Endodermal cell (in vitro differentiated cells): ENCODE data around the gene ZNF516. TPM values are rescaled to one million over a fixed set of nuclear protein-coding genes. Genes with fewer than 3 reads are reported as not detected.
A peak's percentile ranks its signal among the peaks of the same experiment; 100 is the strongest.

Experiments used
- DNase-seq: peaks from one replicate; pipeline ENCODE4 v3.0.0-alpha.2; 2017
- H3K27ac ChIP-seq: 2 replicates; pipeline ENCODE4 v1.5.1; 2013; ENCODE audit warnings: mild to moderate bottlenecking, low read depth, low read length, moderate library complexity
- H3K27me3 ChIP-seq: 2 replicates; pipeline ENCODE4 v1.6.1; 2013; ENCODE audit warnings: mild to moderate bottlenecking, low read length, moderate library complexity; ENCODE audit not compliant: insufficient read depth, control insufficient read depth, poor library complexity, severe bottlenecking
- H3K36me3 ChIP-seq: 2 replicates; pipeline ENCODE4 v1.7.0; 2013; ENCODE audit warnings: mild to moderate bottlenecking, low read length, moderate library complexity; ENCODE audit not compliant: control insufficient read depth, insufficient read depth
- H3K4me1 ChIP-seq: one replicate; pipeline ENCODE4 v1.7.0; 2013; ENCODE audit warnings: low read length; ENCODE audit not compliant: control insufficient read depth, insufficient read depth
- H3K4me3 ChIP-seq: 2 replicates; pipeline ENCODE4 v1.5.1; 2013; ENCODE audit warnings: mild to moderate bottlenecking, low read length, moderate library complexity
- H3K9ac ChIP-seq: 2 replicates; pipeline ENCODE4 v1.6.1; 2013; ENCODE audit warnings: mild to moderate bottlenecking, low read length, moderate library complexity; ENCODE audit not compliant: poor library complexity, severe bottlenecking; ENCODE audit errors: extremely low read depth
- H3K9me3 ChIP-seq: 2 replicates; pipeline ENCODE4 v1.6.1; 2013; ENCODE audit warnings: mild to moderate bottlenecking, low read length, moderate library complexity; ENCODE audit not compliant: control insufficient read depth
- H3K27ac Mint-ChIP-seq: 2 replicates; pipeline ENCODE4 v1.8.0; 2020; ENCODE audit warnings: mixed read lengths
- H3K27me3 Mint-ChIP-seq: 2 replicates; pipeline ENCODE4 v1.8.0; 2021; ENCODE audit warnings: mild to moderate bottlenecking, mixed read lengths; ENCODE audit not compliant: insufficient read depth
- H3K36me3 Mint-ChIP-seq: 2 replicates; pipeline ENCODE4 v1.8.0; 2020; ENCODE audit warnings: low read depth, mixed read lengths
- H3K4me1 Mint-ChIP-seq: 2 replicates; pipeline ENCODE4 v1.8.0; 2020; ENCODE audit warnings: mixed read lengths
- H3K4me3 Mint-ChIP-seq: 2 replicates; pipeline ENCODE4 v1.8.0; 2020; ENCODE audit warnings: mild to moderate bottlenecking, moderate library complexity, mixed read lengths
- H3K9me3 Mint-ChIP-seq: 2 replicates; pipeline ENCODE4 v1.8.0; 2020; ENCODE audit warnings: mild to moderate bottlenecking, mixed read lengths
- WGBS, 2 experiments: methylation state at CpG; one replicate each; pipeline versions ENCODE4 v1.1.5 to v1.1.7; 2013; ENCODE audit warnings: missing lambda C conversion rate in 2 of 2, mixed read lengths in 1 of 2; ENCODE audit not compliant: insufficient coverage in 1 of 2, insufficient read length in 1 of 2; 5-methylcytosine and 5-hydroxymethylcytosine counted together
- total RNA-seq, 2 donors: library from RNA; stranded (reverse); fragmentation: NEBNext Ultra II Directional in 1 of 2; extraction: Animal tissue kit (Norgen Biotek cat#: 25700) in 1 of 2; gene quantifications; 2 replicates in 1 of 2; 3 replicates in 1 of 2; pipeline ENCODE4 v1.2.1, GENCODE V29; 2021
- TF ChIP-seq, protein P1 (sequence below): fragments of 200-600 bp; sonication (generic); conservative IDR thresholded peaks from 2 replicates; pipeline ENCODE4 v1.5.0; 2021; ENCODE audit warnings: antibody characterized with exemption, mild to moderate bottlenecking

The ZNF516 gene
- total RNA-seq, 2 donors from 2014 or later, result 60.2 to 77.9 TPM

DNA sequence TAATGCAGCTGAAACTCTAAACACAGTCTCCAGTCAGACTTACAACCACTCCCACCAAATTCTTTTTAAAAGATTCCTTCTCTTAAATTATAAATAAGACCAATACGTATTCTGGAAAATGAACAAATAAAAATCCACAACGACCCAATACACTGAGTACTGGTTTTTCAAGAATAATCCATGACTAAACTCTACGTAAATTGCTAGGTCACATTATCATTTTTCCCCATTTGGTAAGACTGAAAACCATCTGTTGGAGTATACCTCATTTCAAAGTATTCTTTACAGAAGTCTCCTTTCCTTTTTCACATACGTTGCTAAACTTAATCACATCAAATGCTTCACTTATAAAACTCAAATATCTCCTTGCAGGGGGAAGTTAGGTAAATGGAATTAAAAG lies 6.0 kb downstream of the ZNF516 start:
- 86 to 87% methylated on average over 3 of the region's 4 CpGs for WGBS, 2 experiments

GRCh38 chr18:76488190-76488589 lies 6.9 kb downstream of the ZNF516 start:
- Mint-ChIP-seq H3K36me3 (peaks cover 7% of the 10 kb centered on the region), H3K9me3 (no peaks in the 10 kb centered on the region), H3K4me3 (no peak overlapping the region), H3K27ac (peak overlapping the region; percentile 4), H3K27me3 (peaks cover 4% of the 10 kb centered on the region), H3K4me1 (peaks cover 53% of the 10 kb centered on the region)
- 76 to 77% methylated on average over 8 to 9 of the region's 9 CpGs for WGBS, 2 experiments
- H3K9ac ChIP-seq, result no peak overlapping the region
- TF ChIP-seq, protein P1, sequence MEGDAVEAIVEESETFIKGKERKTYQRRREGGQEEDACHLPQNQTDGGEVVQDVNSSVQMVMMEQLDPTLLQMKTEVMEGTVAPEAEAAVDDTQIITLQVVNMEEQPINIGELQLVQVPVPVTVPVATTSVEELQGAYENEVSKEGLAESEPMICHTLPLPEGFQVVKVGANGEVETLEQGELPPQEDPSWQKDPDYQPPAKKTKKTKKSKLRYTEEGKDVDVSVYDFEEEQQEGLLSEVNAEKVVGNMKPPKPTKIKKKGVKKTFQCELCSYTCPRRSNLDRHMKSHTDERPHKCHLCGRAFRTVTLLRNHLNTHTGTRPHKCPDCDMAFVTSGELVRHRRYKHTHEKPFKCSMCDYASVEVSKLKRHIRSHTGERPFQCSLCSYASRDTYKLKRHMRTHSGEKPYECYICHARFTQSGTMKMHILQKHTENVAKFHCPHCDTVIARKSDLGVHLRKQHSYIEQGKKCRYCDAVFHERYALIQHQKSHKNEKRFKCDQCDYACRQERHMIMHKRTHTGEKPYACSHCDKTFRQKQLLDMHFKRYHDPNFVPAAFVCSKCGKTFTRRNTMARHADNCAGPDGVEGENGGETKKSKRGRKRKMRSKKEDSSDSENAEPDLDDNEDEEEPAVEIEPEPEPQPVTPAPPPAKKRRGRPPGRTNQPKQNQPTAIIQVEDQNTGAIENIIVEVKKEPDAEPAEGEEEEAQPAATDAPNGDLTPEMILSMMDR, result no peak
- no peak overlapping the region for H3K27ac ChIP-seq
- H3K4me1 ChIP-seq, result peaks cover 2% of the 10 kb centered on the region
- peak; percentile 45 for DNase-seq
- H3K4me3 ChIP-seq, result no peak overlapping the region
- no peaks in the 10 kb centered on the region for H3K27me3 ChIP-seq
- H3K9me3 ChIP-seq, result no peaks in the 10 kb centered on the region
- H3K36me3 ChIP-seq, result no peaks in the 10 kb centered on the region

More for the DNA sequence above, 6.0 kb downstream of the ZNF516 start:
- peaks cover 1% of the 10 kb centered on the region for H3K36me3 Mint-ChIP-seq
- Histone ChIP-seq H3K4me3 (peak overlapping the region; percentile 90), H3K27ac (no peak overlapping the region), H3K36me3 (no peaks in the 10 kb centered on the region), H3K9ac (no peak overlapping the region), H3K4me1 (peaks cover 2% of the 10 kb centered on the region), H3K27me3 (no peaks in the 10 kb centered on the region), H3K9me3 (no peaks in the 10 kb centered on the region)
- TF ChIP-seq, protein P1, result no peak
- peaks cover 53% of the 10 kb centered on the region for H3K4me1 Mint-ChIP-seq
- DNase-seq, result no peak
- H3K4me3 Mint-ChIP-seq, result no peak overlapping the region
- peaks cover 4% of the 10 kb centered on the region for H3K27me3 Mint-ChIP-seq
- no peaks in the 10 kb centered on the region for H3K9me3 Mint-ChIP-seq
- no peak overlapping the region for H3K27ac Mint-ChIP-seq

DNA sequence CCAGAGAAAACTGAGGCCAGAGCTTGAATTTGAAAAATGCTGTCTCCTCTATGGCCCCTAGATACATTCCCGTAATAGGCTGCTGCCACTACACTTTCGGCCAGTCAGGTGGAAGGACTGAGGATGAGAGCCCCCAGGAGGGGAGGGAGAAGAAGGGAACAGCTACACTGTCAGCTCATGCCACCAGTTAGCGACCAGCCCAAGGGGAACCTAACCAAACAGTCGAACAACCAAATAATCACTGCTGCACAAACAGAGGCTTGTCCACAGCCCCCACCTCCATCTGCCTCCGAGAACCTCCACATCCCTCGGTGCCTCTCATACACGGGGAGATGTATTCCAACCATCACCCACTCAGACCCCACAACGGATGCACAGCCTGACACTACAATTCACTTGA lies 7.3 kb downstream of the ZNF516 start:
- TF ChIP-seq, protein P1, result no peak
- H3K27ac ChIP-seq, result no peak overlapping the region
- H3K36me3 Mint-ChIP-seq, result peaks cover 8% of the 10 kb centered on the region
- peak; percentile 72 for DNase-seq
- no peak overlapping the region for H3K4me3 Mint-ChIP-seq
- peaks cover 4% of the 10 kb centered on the region for H3K27me3 Mint-ChIP-seq
- H3K9me3 ChIP-seq, result no peaks in the 10 kb centered on the region
- H3K27ac Mint-ChIP-seq, result peak overlapping the region; percentile 4
- no peak overlapping the region for H3K4me3 ChIP-seq
- no peaks in the 10 kb centered on the region for H3K9me3 Mint-ChIP-seq
- H3K4me1 ChIP-seq, result peaks cover 2% of the 10 kb centered on the region
- no peaks in the 10 kb centered on the region for H3K36me3 ChIP-seq
- H3K4me1 Mint-ChIP-seq, result peaks cover 53% of the 10 kb centered on the region
- H3K9ac ChIP-seq, result no peak overlapping the region
- 62 to 66% methylated on average over 6 to 8 of the region's 8 CpGs for WGBS, 2 experiments
- no peaks in the 10 kb centered on the region for H3K27me3 ChIP-seq
